Measurements from ENCODE around the gene BLCAP. TPM values are rescaled to one million over a fixed set of nuclear protein-coding genes. Genes with fewer than 3 reads are reported as not detected.
A peak's percentile ranks its signal among the peaks of the same experiment; 100 is the strongest.

Gene BLCAP
- total and polyA plus RNA-seq, 2 experiments from 2014 or later: 62.2 to 64.8 TPM

DNA sequence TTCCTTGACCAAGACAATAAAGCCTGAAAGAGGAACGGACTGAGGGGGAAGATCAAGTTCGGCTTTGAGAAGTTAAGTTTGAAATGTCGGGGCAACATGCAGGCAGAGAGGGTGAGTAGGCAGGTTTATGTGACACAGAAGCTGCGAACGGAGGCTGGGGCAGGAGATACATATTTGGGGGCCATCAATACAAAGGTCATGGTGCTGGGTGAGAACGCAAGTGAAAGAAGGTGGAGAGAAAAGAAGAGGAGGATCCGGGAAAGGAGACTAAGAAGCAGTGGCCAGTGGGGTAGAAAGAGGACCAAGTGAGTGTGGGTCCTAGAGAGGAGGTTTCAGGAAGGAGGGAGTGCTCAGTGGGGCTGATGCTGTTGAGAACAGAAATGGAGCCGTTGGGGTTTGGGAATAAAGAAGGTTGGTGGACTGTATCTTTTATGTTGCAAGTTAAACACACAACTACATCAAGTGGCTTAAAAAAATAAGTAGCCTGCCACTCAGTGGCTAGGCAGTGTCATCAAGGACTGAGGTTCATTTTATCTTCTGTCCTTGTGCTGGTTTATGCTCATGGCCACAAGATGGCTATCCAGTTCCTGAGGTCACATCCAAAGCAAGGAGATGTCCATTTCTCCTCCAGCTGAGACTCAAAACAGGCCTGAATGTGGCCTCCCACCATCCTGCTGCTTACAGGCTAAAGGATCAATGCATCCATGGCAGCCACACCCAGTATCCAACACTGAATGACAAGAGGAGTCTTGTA, 1.7 kb upstream of the BLCAP start:
- H3K27me3 ChIP-seq (ENCODE audit: insufficient read depth): no peaks in the 10 kb centered on the region
- H3K27ac Mint-ChIP-seq: no peak overlapping the region; the same call in 1 of the 2 replicates
- no peaks in the 10 kb centered on the region for H3K36me3 ChIP-seq (ENCODE audit: insufficient read depth)
- peaks cover 35% of the 10 kb centered on the region for H3K79me2 ChIP-seq (replicated peaks; ENCODE audit: insufficient read depth)
- 0 out of 3 replicates have a peak, but pooled peaks cover 5% of the 10 kb centered on the region for H3K9me3 Mint-ChIP-seq
- DNase-seq (ENCODE audit: low spot score): no peak
- peaks cover 22% of the 10 kb centered on the region for H3K4me1 ChIP-seq (ENCODE audit: insufficient read depth)
- H3F3A ChIP-seq (replicated peaks; ENCODE audit: low read depth): no peaks in the 10 kb centered on the region
- H3K4me3 Mint-ChIP-seq: peak overlapping the region; percentile 94
- H3K4me2 ChIP-seq: peak overlapping the region; percentile 93
- H3K27me3 Mint-ChIP-seq (ENCODE audit: insufficient read depth, low read depth, poor library complexity): peaks cover 8% of the 10 kb centered on the region
- no peaks in the 10 kb centered on the region for H3K9me2 ChIP-seq (ENCODE audit: insufficient read depth)
- peaks cover 11% of the 10 kb centered on the region for H4K20me1 ChIP-seq (replicated peaks; ENCODE audit: insufficient read depth)
- H2AFZ ChIP-seq: no peak overlapping the region
- H3K4me1 Mint-ChIP-seq: peaks cover 36% of the 10 kb centered on the region
- TF ChIP-seq ZNF462 (CRISPR knock-in tag; IDR thresholded peaks at IDR 0.05): no peak
- TF ChIP-seq, protein P1, sequence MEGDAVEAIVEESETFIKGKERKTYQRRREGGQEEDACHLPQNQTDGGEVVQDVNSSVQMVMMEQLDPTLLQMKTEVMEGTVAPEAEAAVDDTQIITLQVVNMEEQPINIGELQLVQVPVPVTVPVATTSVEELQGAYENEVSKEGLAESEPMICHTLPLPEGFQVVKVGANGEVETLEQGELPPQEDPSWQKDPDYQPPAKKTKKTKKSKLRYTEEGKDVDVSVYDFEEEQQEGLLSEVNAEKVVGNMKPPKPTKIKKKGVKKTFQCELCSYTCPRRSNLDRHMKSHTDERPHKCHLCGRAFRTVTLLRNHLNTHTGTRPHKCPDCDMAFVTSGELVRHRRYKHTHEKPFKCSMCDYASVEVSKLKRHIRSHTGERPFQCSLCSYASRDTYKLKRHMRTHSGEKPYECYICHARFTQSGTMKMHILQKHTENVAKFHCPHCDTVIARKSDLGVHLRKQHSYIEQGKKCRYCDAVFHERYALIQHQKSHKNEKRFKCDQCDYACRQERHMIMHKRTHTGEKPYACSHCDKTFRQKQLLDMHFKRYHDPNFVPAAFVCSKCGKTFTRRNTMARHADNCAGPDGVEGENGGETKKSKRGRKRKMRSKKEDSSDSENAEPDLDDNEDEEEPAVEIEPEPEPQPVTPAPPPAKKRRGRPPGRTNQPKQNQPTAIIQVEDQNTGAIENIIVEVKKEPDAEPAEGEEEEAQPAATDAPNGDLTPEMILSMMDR (conservative IDR thresholded peaks at IDR 0.05; ENCODE audit: low read depth in 2 of 2): peak in 1 of 2 experiments; percentile 30; a peak in 1 of 4 replicates
- TF ChIP-seq, protein P2, sequence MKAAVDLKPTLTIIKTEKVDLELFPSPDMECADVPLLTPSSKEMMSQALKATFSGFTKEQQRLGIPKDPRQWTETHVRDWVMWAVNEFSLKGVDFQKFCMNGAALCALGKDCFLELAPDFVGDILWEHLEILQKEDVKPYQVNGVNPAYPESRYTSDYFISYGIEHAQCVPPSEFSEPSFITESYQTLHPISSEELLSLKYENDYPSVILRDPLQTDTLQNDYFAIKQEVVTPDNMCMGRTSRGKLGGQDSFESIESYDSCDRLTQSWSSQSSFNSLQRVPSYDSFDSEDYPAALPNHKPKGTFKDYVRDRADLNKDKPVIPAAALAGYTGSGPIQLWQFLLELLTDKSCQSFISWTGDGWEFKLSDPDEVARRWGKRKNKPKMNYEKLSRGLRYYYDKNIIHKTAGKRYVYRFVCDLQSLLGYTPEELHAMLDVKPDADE (IDR thresholded peaks at IDR 0.05): no peak
- no peak for TF ChIP-seq EZH2 (IDR thresholded peaks at IDR 0.05; ENCODE audit: low read depth, unreplicated experiment)
- no peak for TF ChIP-seq JUNB (IDR thresholded peaks at IDR 0.05; ENCODE audit: unreplicated experiment)
- TF ChIP-seq ZNF331 (CRISPR knock-in tag; IDR thresholded peaks at IDR 0.05; ENCODE audit: low read depth): no peak
- TF ChIP-seq, protein P3, sequence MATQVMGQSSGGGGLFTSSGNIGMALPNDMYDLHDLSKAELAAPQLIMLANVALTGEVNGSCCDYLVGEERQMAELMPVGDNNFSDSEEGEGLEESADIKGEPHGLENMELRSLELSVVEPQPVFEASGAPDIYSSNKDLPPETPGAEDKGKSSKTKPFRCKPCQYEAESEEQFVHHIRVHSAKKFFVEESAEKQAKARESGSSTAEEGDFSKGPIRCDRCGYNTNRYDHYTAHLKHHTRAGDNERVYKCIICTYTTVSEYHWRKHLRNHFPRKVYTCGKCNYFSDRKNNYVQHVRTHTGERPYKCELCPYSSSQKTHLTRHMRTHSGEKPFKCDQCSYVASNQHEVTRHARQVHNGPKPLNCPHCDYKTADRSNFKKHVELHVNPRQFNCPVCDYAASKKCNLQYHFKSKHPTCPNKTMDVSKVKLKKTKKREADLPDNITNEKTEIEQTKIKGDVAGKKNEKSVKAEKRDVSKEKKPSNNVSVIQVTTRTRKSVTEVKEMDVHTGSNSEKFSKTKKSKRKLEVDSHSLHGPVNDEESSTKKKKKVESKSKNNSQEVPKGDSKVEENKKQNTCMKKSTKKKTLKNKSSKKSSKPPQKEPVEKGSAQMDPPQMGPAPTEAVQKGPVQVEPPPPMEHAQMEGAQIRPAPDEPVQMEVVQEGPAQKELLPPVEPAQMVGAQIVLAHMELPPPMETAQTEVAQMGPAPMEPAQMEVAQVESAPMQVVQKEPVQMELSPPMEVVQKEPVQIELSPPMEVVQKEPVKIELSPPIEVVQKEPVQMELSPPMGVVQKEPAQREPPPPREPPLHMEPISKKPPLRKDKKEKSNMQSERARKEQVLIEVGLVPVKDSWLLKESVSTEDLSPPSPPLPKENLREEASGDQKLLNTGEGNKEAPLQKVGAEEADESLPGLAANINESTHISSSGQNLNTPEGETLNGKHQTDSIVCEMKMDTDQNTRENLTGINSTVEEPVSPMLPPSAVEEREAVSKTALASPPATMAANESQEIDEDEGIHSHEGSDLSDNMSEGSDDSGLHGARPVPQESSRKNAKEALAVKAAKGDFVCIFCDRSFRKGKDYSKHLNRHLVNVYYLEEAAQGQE (IDR thresholded peaks at IDR 0.05; ENCODE audit: unreplicated experiment): no peak
- no peak for TF ChIP-seq EZH2phosphoT487 (IDR thresholded peaks at IDR 0.05; ENCODE audit: unreplicated experiment)
- ATAC-seq: no peak
- H3K27ac ChIP-seq (ENCODE audit: low read depth): no peak overlapping the region
- peaks cover 13% of the 10 kb centered on the region; the same call in 2 of the 3 replicates for H3K36me3 Mint-ChIP-seq (ENCODE audit: low read depth)
- H3K4me3 ChIP-seq: no peak overlapping the region

All from GM23338 (cell line).